DMS53 (cell line): ENCODE data around the gene ELMO1.

Experiments
- DNase-seq: peaks from one replicate; lab custom pipeline; 2025; lab: John Stamatoyannopoulos, UW

Gene ELMO1

DNA sequence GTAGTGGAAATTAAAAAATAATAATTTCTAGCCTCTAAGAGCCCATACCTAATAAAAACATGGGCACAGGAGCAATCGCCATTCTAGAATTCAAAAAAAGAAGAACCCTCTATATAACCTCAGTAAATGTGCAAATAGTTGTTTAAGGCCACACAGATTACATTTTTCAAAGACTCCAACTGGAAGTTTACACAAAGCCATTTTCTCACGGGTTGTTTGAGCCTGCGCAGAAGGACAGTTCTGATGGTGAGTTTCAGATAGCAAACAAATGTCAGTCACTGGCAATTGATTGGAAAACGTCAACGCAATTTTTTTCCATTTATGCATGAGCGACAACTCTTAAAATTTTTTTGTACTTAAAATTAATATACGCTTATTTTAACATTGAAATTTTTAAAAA lies 23.0 kb upstream of the ELMO1 start:
- DNase-seq = no peak

- DNase-seq = no peak
Observed at GRCh38 chr7:37467002-37467401, 18.3 kb upstream of the ELMO1 start.

- DNase-seq = no peak
Observed at GRCh38 chr7:37462138-37462537, 13.5 kb upstream of the ELMO1 start.

- DNase-seq = no peak
Observed at GRCh38 chr7:37455081-37455480, 6.4 kb upstream of the ELMO1 start.

- DNase-seq = no peak
Observed at GRCh38 chr7:37452346-37452745, 3.7 kb upstream of the ELMO1 start.

GRCh38 chr7:37450035-37450434 lies 1.4 kb upstream of the ELMO1 start:
- DNase-seq = no peak

GRCh38 chr7:37449621-37450020 lies 957 bp upstream of the ELMO1 start:
- no peak for DNase-seq

DNA sequence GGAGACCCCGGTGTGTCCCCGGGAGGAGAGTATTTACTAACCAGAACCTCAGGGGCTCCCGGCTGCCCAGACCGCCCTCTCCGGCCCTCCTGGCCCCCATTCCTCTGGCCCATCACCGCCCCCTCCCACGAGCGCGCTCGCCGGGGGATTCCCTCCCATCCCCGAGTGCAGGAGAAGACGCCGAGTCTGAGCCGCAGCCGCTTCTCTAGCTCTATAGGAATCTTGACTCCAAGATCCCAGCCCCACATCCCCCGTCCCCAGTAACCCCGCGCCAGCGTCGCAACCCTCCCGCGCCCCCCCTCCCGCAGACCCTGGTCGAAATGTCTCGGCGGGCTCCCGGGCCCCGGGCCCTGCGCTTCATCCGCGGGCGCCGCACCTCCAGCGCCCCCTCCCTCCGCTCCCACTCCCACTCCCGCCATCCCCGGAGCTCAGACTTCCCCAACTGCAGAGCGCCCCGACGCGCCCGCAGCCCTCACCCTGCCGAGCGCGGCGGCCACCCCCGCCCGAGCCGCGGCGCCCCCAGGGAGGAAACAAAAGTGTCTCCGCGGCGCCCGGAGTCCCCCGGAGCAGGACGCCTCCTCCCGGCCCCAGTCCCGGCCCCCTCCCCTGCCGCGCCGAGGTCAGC lies 541 bp downstream of the ELMO1 start:
- DNase-seq = peak; percentile 50

DNA sequence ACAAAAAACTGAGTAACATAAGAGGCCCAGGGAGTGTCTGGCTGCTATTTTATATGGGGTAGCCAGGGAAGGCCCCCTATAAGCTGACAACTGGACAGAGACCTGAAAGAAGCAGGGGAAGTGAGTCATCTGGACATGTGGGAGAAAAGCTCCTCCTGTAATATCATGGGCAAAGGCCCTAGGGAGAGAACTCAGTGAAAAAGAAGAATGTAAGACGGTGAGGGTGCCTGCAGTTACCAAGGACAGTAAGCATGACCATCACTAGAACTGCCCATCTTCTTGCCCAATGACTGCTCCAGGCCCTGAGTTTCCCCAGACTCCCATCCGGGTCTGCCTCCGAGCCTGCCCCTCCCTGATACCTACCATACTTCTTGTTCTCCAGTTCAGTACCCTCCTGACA lies 2.3 kb downstream of the ELMO1 start:
- no peak for DNase-seq

DNA sequence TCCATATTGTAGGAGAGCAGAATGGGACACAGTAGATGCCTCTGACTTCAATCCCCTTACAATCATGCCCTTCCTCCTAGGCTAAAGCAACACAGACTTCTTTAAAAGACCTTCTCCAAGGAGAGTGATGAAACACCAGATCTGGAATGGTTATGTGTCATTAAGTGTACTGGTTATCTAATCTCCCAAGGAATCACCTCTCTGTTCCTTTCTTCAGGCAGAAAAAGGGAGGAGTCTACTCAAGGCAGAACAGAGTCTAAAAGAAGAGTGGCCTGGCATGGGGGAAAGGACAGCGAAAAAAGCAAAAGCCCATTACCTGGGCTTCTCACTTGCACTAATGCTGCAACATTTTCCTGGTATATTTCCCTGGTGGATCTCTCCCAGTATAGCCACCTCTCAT lies 2.9 kb downstream of the ELMO1 start:
- DNase-seq = no peak

- no peak for DNase-seq
Observed at GRCh38 chr7:37445064-37445723, 3.5 kb downstream of the ELMO1 start.

- no peak for DNase-seq
Observed at GRCh38 chr7:37443627-37444026, 5.0 kb downstream of the ELMO1 start.

DNA sequence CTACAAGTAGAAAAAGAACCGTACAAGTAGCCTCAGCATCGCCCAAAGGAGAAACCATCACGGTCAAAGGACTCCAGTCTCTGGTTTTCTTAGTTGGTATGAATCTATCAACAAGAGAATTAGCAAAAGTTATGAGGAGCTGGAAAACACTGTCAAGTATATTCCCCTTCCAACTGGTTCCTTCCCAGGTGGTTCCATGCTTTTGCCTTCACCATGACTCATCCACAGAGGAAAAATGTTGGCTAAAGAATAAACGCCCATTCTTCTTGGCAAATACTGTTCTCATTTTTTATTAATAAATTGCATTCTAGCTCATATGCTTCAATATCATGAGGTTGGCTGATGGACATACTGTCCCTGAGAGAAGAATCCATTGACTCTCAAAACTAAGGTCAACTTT lies 6.4 kb downstream of the ELMO1 start:
- no peak for DNase-seq

DNA sequence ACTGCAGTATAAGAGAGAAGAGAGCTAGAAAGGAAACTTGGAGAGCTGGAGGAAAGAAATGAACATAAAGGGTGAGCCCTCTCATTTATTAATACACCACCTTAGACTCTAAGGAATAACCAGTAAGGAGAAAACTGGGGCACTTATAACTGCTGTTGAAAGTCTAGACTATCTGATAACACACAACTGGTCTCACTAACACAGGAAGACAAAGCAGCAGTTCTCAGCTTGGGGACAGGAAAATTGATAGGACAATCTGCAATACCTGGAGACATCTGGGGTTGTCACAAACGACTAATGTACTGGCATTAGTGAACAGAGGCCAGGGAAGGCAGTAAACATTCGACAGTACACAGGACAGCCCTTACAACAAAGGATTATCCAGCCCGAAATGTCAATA lies 6.8 kb downstream of the ELMO1 start:
- DNase-seq = no peak

GRCh38 chr7:37441386-37441760 lies 7.3 kb downstream of the ELMO1 start:
- no peak for DNase-seq

GRCh38 chr7:37440738-37441385 lies 7.8 kb downstream of the ELMO1 start:
- DNase-seq = no peak

DNA sequence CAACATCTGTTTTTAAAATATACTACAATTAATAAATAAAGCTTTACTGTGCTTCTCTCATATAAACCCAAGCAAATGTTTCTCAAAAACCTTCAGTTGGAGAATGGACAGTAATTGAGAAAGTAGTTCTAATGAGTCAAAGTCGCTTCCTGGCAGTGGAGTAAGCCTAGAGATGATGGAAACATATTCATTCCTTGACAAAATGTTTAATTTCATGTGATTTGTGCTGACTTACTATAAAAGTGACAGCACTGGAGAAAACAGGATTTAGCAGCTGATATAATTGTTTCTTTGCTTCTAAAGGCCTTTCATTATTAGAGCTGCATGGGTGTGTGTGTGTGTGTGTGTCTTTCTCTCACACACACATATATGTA lies 9.0 kb downstream of the ELMO1 start:
- DNase-seq = no peak

DNA sequence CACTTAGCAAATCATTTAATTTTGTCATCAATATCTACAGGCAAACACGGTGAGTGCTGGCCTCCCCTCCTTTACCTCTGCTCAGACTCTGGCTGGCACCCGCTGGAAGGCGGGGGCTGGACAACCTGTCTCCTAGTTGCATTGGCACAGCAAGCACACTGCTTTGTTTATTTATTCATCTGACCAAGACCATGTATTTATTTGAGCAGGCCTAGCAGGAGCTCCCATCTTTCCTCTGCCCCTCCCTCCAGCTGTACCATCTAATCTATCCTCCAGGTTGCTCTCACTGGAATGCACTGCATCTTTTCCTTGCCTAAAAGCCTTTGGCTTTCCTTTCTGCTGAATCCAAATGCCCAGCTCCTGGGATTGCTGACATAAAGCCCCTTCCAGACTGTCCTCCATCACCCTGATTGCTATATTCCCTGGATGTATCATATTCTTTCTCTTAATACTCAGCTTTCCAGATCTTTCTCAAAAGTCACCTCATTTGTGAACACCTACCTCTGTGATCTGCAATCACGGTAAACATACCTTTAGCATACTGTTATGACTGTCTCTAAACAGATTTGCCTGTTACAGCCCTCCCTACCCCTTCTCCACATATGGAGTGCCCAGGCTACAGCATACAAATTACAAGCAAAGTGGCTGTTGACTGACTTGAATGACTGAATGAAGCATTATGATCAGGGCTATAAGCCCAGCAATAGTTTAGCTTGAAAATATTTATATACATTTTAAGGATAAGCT lies 9.6 kb downstream of the ELMO1 start:
- peak; percentile 59 for DNase-seq

DNA sequence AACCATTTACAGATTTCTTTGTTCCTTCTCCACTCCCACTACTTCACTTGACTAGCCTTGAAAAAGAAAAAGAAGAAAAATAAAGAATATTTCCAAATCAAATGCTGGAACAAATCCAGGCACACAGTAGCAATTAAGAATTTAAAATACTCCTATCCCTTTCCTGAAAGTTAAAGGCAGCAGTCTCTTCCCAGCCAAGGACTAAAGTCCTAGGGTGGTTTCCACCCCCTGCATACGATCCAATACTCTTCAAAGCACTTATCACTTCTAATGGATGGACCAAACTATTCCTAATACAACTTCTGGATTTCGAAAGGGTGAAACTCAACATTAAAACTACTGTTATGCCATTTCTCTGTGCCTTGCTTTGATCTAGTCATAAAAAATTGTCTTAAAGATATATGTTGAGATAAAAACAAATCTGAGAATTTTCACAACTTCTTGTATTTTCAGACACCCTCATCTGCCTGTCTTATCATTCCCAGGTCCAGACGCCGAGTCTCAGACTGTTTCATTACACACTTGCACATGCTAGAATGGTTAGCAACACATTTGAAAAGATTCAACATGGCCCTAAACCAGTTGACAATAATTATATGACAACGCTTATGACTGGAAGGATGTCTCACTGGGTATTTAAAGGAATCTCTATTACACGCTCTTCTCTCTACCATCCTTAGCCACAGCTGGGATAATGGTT lies 13.4 kb downstream of the ELMO1 start:
- DNase-seq = no peak

- DNase-seq = no peak
Observed at GRCh38 chr7:37434529-37434928, 14.1 kb downstream of the ELMO1 start.

DNA sequence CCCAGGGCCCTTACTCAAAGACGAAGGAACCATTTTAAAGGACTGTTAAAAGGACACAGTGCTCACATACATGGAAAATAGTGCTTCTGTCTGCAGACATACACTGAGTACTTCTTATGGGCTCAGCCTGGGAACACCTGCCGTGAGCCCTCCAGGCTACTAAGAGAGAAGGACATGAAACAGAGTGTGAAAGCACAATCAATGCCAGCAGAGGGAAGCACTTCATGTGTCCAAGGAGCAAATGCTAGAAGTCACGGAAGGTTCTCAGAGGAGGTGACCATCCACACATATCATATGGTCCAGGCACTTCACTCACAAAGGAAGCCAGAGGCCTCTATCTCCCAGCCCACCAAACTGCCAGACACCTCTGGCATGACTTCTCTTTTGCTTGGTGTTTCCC lies 15.5 kb downstream of the ELMO1 start:
- DNase-seq = peak; percentile 25

- no peak for DNase-seq
Observed at GRCh38 chr7:37432281-37432920, 16.3 kb downstream of the ELMO1 start.
